ENCODE data around the gene ARMC6.

ARMC6 gene

GRCh38 chr19:19051478-19052213 lies 18.2 kb downstream of the ARMC6 start:
- intact Hi-C loops (cut with DNase I), result loop anchor here (5.0 kb wide), 1 partner anchor 91 kb away; no protein-coding TSS in a partner anchor
- DNase-seq, result peak in 1 of 10 donors; percentile 60

- DNase-seq, result no peak
- intact Hi-C loops (cut with DNase I), result loop anchor here (5.0 kb wide), 1 partner anchor 89 kb away; no protein-coding TSS in a partner anchor
Observed at GRCh38 chr19:19052921-19053320, 19.5 kb downstream of the ARMC6 start.

- DNase-seq, result peak in 9 of 10 donors; percentile 44 to 96 (median 71)
- intact Hi-C loops (cut with DNase I), result loop anchor here (5.0 kb wide), 1 partner anchor 89 kb away; no protein-coding TSS in a partner anchor
Observed at GRCh38 chr19:19053508-19054314, 20.3 kb downstream of the ARMC6 start.

- DNase-seq, result no peak
- intact Hi-C loops (cut with DNase I), result loop anchor here (5.0 kb wide), 1 partner anchor 88 kb away; no protein-coding TSS in a partner anchor
Observed at GRCh38 chr19:19054315-19054938, 21.0 kb downstream of the ARMC6 start.

GRCh38 chr19:19054939-19055440 lies 21.6 kb downstream of the ARMC6 start:
- intact Hi-C loops (cut with DNase I), result loop anchor here (5.0 kb wide), 1 partner anchor 87 kb away; no protein-coding TSS in a partner anchor
- DNase-seq, result peak in 1 of 10 donors; percentile 69

- intact Hi-C loops (cut with DNase I), result no loop called here
- peak in 1 of 10 donors; percentile 62 for DNase-seq
Observed at GRCh38 chr19:19055701-19056100, 22.3 kb downstream of the ARMC6 start.

GRCh38 chr19:19056636-19057275 lies 23.4 kb downstream of the ARMC6 start:
- peak in 1 of 10 donors; percentile 60 for DNase-seq
- intact Hi-C loops (cut with DNase I), result no loop called here

- DNase-seq, result peak in 1 of 10 donors; percentile 74
- intact Hi-C loops (cut with DNase I), result no loop called here
Observed at GRCh38 chr19:19057317-19057716, 23.9 kb downstream of the ARMC6 start.

- intact Hi-C loops (cut with DNase I), result no loop called here
- DNase-seq, result peak in 1 of 10 donors; percentile 23
Observed at GRCh38 chr19:19057720-19058119, 24.3 kb downstream of the ARMC6 start.

- peak in 1 of 10 donors; percentile 81 for DNase-seq
- intact Hi-C loops (cut with DNase I), result no loop called here
Observed at GRCh38 chr19:19059018-19059836, 25.8 kb downstream of the ARMC6 start.

- intact Hi-C loops (cut with DNase I), result no loop called here
- DNase-seq, result peak in 1 of 10 donors; percentile 57
Observed at GRCh38 chr19:19059837-19060611, 26.6 kb downstream of the ARMC6 start.

GRCh38 chr19:19061506-19061905 lies 28.1 kb downstream of the ARMC6 start:
- DNase-seq, result peak in 1 of 10 donors; percentile 24
- intact Hi-C loops (cut with DNase I), result no loop called here

GRCh38 chr19:19062454-19063182 lies 29.2 kb downstream of the ARMC6 start:
- peak in 4 of 10 donors; percentile 16 to 82 (median 44) for DNase-seq
- intact Hi-C loops (cut with DNase I), result no loop called here

GRCh38 chr19:19063183-19064097 lies 30.0 kb downstream of the ARMC6 start, which contains the start of gene SLC25A42:
Gene SLC25A42, plus strand, starts transcription at chr19:19063994. Its CDS starts 32,131 bp downstream, at chr19:19096125.
- DNase-seq, result peak; percentile 99 to 100 (median 100)
- intact Hi-C loops (cut with DNase I), result no loop called here

- peak in 2 of 10 donors; percentile 17 to 27 for DNase-seq
- intact Hi-C loops (cut with DNase I), result no loop called here
Observed at GRCh38 chr19:19064098-19064722, 30.8 kb downstream of the ARMC6 start.
